Naive thymus-derived CD4-positive, alpha-beta T cell (primary cell): ENCODE results near the gene FTMT. TPM values are rescaled to one million over a fixed set of nuclear protein-coding genes. Genes with fewer than 3 reads are reported as not detected.

Experiments
- ATAC-seq: fragments of 150-1000 bp; cut with Tn5 transposase; 2 replicates; pipeline ENCODE4 v1.10.0; 2021; ENCODE audit warnings: mild to moderate bottlenecking, moderate library complexity
- CTCF ChIA-PET: fragments of 350-600 bp; sonication (Branson Sonifier 250); formaldehyde crosslinking; loops from one replicate; lab custom pipeline; 2021; ENCODE audit warnings: antibody characterized with exemption; lab: Charles Lee
- POLR2A ChIA-PET: fragments of 350-600 bp; sonication (Branson Sonifier 250); formaldehyde crosslinking; loops from one replicate; lab custom pipeline; 2021; ENCODE audit warnings: antibody characterized with exemption, inconsistent platforms; lab: Charles Lee
- DNase-seq, 9 donors: peaks; one replicate each; pipeline versions ENCODE4 v3.0.0 to v3.0.0-alpha.2; 2020 to 2022; ENCODE audit warnings: mixed read lengths in 1 of 9
- H3K27ac ChIP-seq: one replicate; pipeline ENCODE4 v1.7.0; 2013; ENCODE audit warnings: mild to moderate bottlenecking, low read depth, low read length, moderate library complexity
- H3K27me3 ChIP-seq, 2 donors: one replicate each; pipeline ENCODE4 v1.7.0; 2013; ENCODE audit warnings: low read length in 2 of 2, mild to moderate bottlenecking in 2 of 2, moderate library complexity in 2 of 2; ENCODE audit not compliant: control insufficient read depth in 2 of 2, insufficient read depth in 2 of 2
- H3K36me3 ChIP-seq, 3 experiments: 1 replicate in 2 of 3; 2 replicates in 1 of 3; pipeline ENCODE4 v1.7.0; 2013; ENCODE audit warnings: low read length in 3 of 3, mild to moderate bottlenecking in 3 of 3, moderate library complexity in 1 of 3; ENCODE audit not compliant: insufficient read depth in 3 of 3, control insufficient read depth in 2 of 3
- H3K4me1 ChIP-seq, 2 donors: one replicate each; pipeline ENCODE4 v1.7.0; 2013; ENCODE audit warnings: low read length in 2 of 2, mild to moderate bottlenecking in 2 of 2, moderate library complexity in 1 of 2; ENCODE audit not compliant: control insufficient read depth in 2 of 2, insufficient read depth in 2 of 2
- H3K4me3 ChIP-seq: 2 replicates; pipeline ENCODE4 v1.7.0; 2013; ENCODE audit warnings: mild to moderate bottlenecking, low read length
- H3K9me3 ChIP-seq, 3 experiments: 1 replicate in 2 of 3; 2 replicates in 1 of 3; pipeline ENCODE4 v1.7.0; 2013; ENCODE audit warnings: low read length in 3 of 3; ENCODE audit not compliant: control insufficient read depth in 2 of 3
- H3K27ac Mint-ChIP-seq, 9 donors: one replicate each; pipeline ENCODE4 v1.8.0; 2020 to 2022; ENCODE audit warnings: mixed read lengths in 9 of 9, mild to moderate bottlenecking in 8 of 9, moderate library complexity in 5 of 9, inconsistent platforms in 2 of 9
- H3K27me3 Mint-ChIP-seq, 5 donors: one replicate each; pipeline ENCODE4 v1.8.0; 2021 to 2022; ENCODE audit warnings: mixed read lengths in 5 of 5, mild to moderate bottlenecking in 1 of 5
- H3K36me3 Mint-ChIP-seq, 5 donors: one replicate each; pipeline ENCODE4 v1.8.0; 2020 to 2022; ENCODE audit warnings: mixed read lengths in 5 of 5, mild to moderate bottlenecking in 3 of 5, inconsistent platforms in 1 of 5
- H3K4me1 Mint-ChIP-seq, 7 donors: one replicate each; pipeline ENCODE4 v1.8.0; 2020 to 2022; ENCODE audit warnings: mixed read lengths in 7 of 7, mild to moderate bottlenecking in 3 of 7, inconsistent platforms in 1 of 7
- H3K4me3 Mint-ChIP-seq, 10 donors: one replicate each; pipeline ENCODE4 v1.8.0; 2020 to 2022; ENCODE audit warnings: mild to moderate bottlenecking in 10 of 10, mixed read lengths in 10 of 10, moderate library complexity in 6 of 10, inconsistent platforms in 2 of 10
- H3K9me3 Mint-ChIP-seq, 11 donors: one replicate each; pipeline ENCODE4 v1.8.0; 2020 to 2022; ENCODE audit warnings: mixed read lengths in 11 of 11, mild to moderate bottlenecking in 4 of 11, inconsistent platforms in 1 of 11, moderate library complexity in 1 of 11
- intact Hi-C, 2 donors: fragments of 100-400 bp; cut with micrococcal nuclease; formaldehyde crosslinking; loops; one replicate each; pipeline ENCODE4 v1.15.1; 2023
- polyA plus RNA-seq, 2 donors: library from polyadenylated mRNA; unstranded; fragments of 300-500 nt; fragmentation: Illumina TruSeq; gene quantifications; one replicate each; pipeline ENCODE4 v1.2.3, GENCODE V29; 2021
- total RNA-seq, 6 experiments: library from RNA in 5 of 6; stranded (reverse) in 5 of 6; gene quantifications; 1 replicate in 5 of 6; 2 replicates in 1 of 6; pipeline ENCODE4 v1.2.3 and lab custom pipeline; 2021 to 2026

Gene FTMT
- total and polyA plus RNA-seq, 7 experiments from 2014 or later: not detected

- no peak overlapping the region for H3K27ac Mint-ChIP-seq
- H3K9me3 Mint-ChIP-seq: no peaks in the 10 kb centered on the region
- H3K36me3 Mint-ChIP-seq: no peaks in the 10 kb centered on the region
- ChIA-PET POLR2A (no interaction called here), CTCF (no interaction called here)
- no peak for ATAC-seq
- peaks cover 0 to 4% (median 0%) of the 10 kb centered on the region in 5 donors for H3K27me3 Mint-ChIP-seq
- H3K4me3 Mint-ChIP-seq: no peak overlapping the region
- Histone ChIP-seq H3K36me3 (no peaks in the 10 kb centered on the region), H3K27ac (no peak overlapping the region), H3K27me3 (no peaks in the 10 kb centered on the region), H3K4me1 (no peaks in the 10 kb centered on the region), H3K9me3 (no peaks in the 10 kb centered on the region), H3K4me3 (no peak overlapping the region)
- intact Hi-C loops: no loop called here
- no peaks in the 10 kb centered on the region for H3K4me1 Mint-ChIP-seq
- no peak for DNase-seq
Measured at GRCh38 chr5:121870489-121870888, 18.8 kb downstream of the FTMT start.

GRCh38 chr5:121872856-121873255 lies 21.2 kb downstream of the FTMT start:
- Mint-ChIP-seq H3K36me3 (no peaks in the 10 kb centered on the region), H3K4me3 (no peak overlapping the region), H3K27me3 (no peaks in the 10 kb centered on the region), H3K9me3 (no peaks in the 10 kb centered on the region), H3K27ac (no peak overlapping the region), H3K4me1 (no peaks in the 10 kb centered on the region)
- ATAC-seq (no peak), DNase-seq (no peak)
- no peaks in the 10 kb centered on the region for H3K36me3 ChIP-seq
- H3K4me1 ChIP-seq: no peaks in the 10 kb centered on the region
- ChIA-PET CTCF (no interaction called here), POLR2A (no interaction called here)
- no peaks in the 10 kb centered on the region for H3K27me3 ChIP-seq
- no peaks in the 10 kb centered on the region for H3K9me3 ChIP-seq
- no peak overlapping the region for H3K4me3 ChIP-seq
- intact Hi-C loops: no loop called here
- no peak overlapping the region for H3K27ac ChIP-seq

GRCh38 chr5:121873409-121873808 lies 21.7 kb downstream of the FTMT start:
- H3K27ac ChIP-seq: no peak overlapping the region
- Mint-ChIP-seq H3K27ac (no peak overlapping the region), H3K9me3 (no peaks in the 10 kb centered on the region), H3K27me3 (no peaks in the 10 kb centered on the region), H3K4me3 (no peak overlapping the region), H3K4me1 (no peaks in the 10 kb centered on the region), H3K36me3 (no peaks in the 10 kb centered on the region)
- no peaks in the 10 kb centered on the region for H3K4me1 ChIP-seq
- no peaks in the 10 kb centered on the region for H3K27me3 ChIP-seq
- intact Hi-C loops: no loop called here
- no peak for DNase-seq
- H3K9me3 ChIP-seq: no peaks in the 10 kb centered on the region
- ChIA-PET CTCF (no interaction called here), POLR2A (no interaction called here)
- no peak overlapping the region for H3K4me3 ChIP-seq
- no peak for ATAC-seq
- H3K36me3 ChIP-seq: no peaks in the 10 kb centered on the region

GRCh38 chr5:121885630-121886029 lies 33.9 kb downstream of the FTMT start:
- Mint-ChIP-seq H3K4me1 (no peaks in the 10 kb centered on the region), H3K27ac (no peak overlapping the region), H3K36me3 (no peaks in the 10 kb centered on the region), H3K4me3 (no peak overlapping the region), H3K27me3 (peaks cover 0 to 16% (median 0%) of the 10 kb centered on the region in 5 donors), H3K9me3 (peaks cover 0 to 6% (median 1%) of the 10 kb centered on the region in 11 donors)
- CTCF ChIA-PET: no interaction called here
- intact Hi-C loops: no loop called here
- Histone ChIP-seq H3K27me3 (no peaks in the 10 kb centered on the region), H3K36me3 (no peaks in the 10 kb centered on the region), H3K9me3 (no peaks in the 10 kb centered on the region), H3K4me3 (no peak overlapping the region), H3K4me1 (no peaks in the 10 kb centered on the region), H3K27ac (no peak overlapping the region)
- ATAC-seq (no peak), DNase-seq (no peak)
- POLR2A ChIA-PET: no interaction called here

DNA sequence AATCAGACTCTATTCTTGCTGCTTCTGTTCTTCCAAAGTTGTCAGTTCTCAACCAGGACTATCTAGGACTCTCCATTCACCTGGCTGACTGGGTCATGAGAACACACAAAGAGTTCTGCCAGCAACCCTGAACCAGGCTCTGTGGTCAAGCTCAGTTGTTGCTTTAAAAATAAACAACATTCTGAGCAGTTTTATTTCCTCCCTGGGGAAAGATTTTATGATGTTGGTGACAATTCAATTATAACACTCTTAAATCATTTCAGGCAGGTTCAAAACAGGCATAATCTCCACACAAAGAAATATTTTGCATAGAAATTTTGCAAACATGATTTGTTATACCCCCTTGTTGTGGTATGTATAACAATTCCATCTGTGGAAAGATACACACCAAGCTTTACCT lies 36.0 kb downstream of the FTMT start:
- H3K27me3 ChIP-seq: no peaks in the 10 kb centered on the region
- Mint-ChIP-seq H3K27ac (no peak overlapping the region), H3K4me1 (no peaks in the 10 kb centered on the region), H3K4me3 (no peak overlapping the region), H3K9me3 (peaks cover 0 to 10% (median 1%) of the 10 kb centered on the region in 11 donors), H3K36me3 (no peaks in the 10 kb centered on the region), H3K27me3 (peaks cover 0 to 16% (median 0%) of the 10 kb centered on the region in 5 donors)
- no peak overlapping the region for H3K4me3 ChIP-seq
- POLR2A ChIA-PET: no interaction called here
- intact Hi-C loops: no loop called here
- H3K36me3 ChIP-seq: no peaks in the 10 kb centered on the region
- H3K27ac ChIP-seq: no peak overlapping the region
- H3K4me1 ChIP-seq: no peaks in the 10 kb centered on the region
- CTCF ChIA-PET: no interaction called here
- DNase-seq: no peak
- no peaks in the 10 kb centered on the region for H3K9me3 ChIP-seq
- ATAC-seq: no peak

GRCh38 chr5:121890297-121890858 lies 38.7 kb downstream of the FTMT start:
- intact Hi-C loops: no loop called here
- peaks cover 0 to 10% (median 0%) of the 10 kb centered on the region in 5 donors for H3K27me3 Mint-ChIP-seq
- ChIA-PET POLR2A (no interaction called here), CTCF (no interaction called here)
- no peaks in the 10 kb centered on the region for H3K36me3 Mint-ChIP-seq
- H3K27me3 ChIP-seq: no peaks in the 10 kb centered on the region
- H3K27ac ChIP-seq: no peak overlapping the region
- H3K4me1 Mint-ChIP-seq: no peaks in the 10 kb centered on the region
- no peak overlapping the region for H3K4me3 Mint-ChIP-seq
- H3K4me3 ChIP-seq: no peak overlapping the region
- H3K36me3 ChIP-seq: no peaks in the 10 kb centered on the region
- H3K27ac Mint-ChIP-seq: no peak overlapping the region
- no peaks in the 10 kb centered on the region for H3K9me3 ChIP-seq
- no peak for ATAC-seq
- no peaks in the 10 kb centered on the region for H3K4me1 ChIP-seq
- peaks cover 0 to 13% (median 4%) of the 10 kb centered on the region in 11 donors for H3K9me3 Mint-ChIP-seq
- DNase-seq: no peak

DNA sequence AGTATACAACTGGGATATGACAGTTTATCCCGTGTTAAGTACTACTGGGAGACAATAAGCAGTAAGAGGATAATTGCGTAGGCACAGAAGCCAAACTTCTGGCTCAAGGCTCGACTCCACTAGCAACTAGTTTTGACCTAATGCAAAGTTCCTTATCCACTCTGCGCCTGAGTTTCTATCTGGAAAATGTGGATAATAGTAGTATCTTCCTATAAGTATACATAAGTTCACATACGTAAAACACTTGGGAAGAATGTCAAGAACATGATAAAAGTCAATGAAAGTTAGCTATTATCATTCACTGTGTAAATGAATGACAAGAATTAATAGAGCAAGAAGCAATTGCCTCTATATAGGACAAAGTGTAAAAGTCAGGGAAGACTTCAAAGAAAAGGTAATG lies 45.7 kb downstream of the FTMT start:
- no peak overlapping the region for H3K4me3 Mint-ChIP-seq
- H3K4me1 Mint-ChIP-seq: no peaks in the 10 kb centered on the region
- H3K9me3 ChIP-seq: no peaks in the 10 kb centered on the region
- DNase-seq (no peak), ATAC-seq (no peak)
- intact Hi-C loops: no loop called here
- H3K9me3 Mint-ChIP-seq: peaks cover 0 to 13% (median 1%) of the 10 kb centered on the region in 11 donors
- H3K27ac Mint-ChIP-seq: no peak overlapping the region
- POLR2A ChIA-PET: no interaction called here
- no peak overlapping the region for H3K27ac ChIP-seq
- no peaks in the 10 kb centered on the region for H3K36me3 ChIP-seq
- H3K4me1 ChIP-seq: no peaks in the 10 kb centered on the region
- no peaks in the 10 kb centered on the region for H3K36me3 Mint-ChIP-seq
- H3K27me3 Mint-ChIP-seq: peaks cover 0 to under 1% (median 0%) of the 10 kb centered on the region in 5 donors
- CTCF ChIA-PET: no interaction called here
- no peaks in the 10 kb centered on the region for H3K27me3 ChIP-seq
- no peak overlapping the region for H3K4me3 ChIP-seq
